ENCODE measurements around the gene ADRM1.
A peak's percentile ranks its signal among the peaks of the same experiment; 100 is the strongest.

ADRM1 gene

GRCh38 chr20:62297449-62298227, 5.2 kb upstream of the ADRM1 start:
- DNase-seq (ENCODE audit: insufficient read length, low spot score) = no peak
- no peak for FAIRE-seq
- TF ChIP-seq, protein P1, sequence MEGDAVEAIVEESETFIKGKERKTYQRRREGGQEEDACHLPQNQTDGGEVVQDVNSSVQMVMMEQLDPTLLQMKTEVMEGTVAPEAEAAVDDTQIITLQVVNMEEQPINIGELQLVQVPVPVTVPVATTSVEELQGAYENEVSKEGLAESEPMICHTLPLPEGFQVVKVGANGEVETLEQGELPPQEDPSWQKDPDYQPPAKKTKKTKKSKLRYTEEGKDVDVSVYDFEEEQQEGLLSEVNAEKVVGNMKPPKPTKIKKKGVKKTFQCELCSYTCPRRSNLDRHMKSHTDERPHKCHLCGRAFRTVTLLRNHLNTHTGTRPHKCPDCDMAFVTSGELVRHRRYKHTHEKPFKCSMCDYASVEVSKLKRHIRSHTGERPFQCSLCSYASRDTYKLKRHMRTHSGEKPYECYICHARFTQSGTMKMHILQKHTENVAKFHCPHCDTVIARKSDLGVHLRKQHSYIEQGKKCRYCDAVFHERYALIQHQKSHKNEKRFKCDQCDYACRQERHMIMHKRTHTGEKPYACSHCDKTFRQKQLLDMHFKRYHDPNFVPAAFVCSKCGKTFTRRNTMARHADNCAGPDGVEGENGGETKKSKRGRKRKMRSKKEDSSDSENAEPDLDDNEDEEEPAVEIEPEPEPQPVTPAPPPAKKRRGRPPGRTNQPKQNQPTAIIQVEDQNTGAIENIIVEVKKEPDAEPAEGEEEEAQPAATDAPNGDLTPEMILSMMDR (IDR thresholded peaks at IDR 0.05; ENCODE audit: insufficient read depth, missing control alignments) = no peak

DNA sequence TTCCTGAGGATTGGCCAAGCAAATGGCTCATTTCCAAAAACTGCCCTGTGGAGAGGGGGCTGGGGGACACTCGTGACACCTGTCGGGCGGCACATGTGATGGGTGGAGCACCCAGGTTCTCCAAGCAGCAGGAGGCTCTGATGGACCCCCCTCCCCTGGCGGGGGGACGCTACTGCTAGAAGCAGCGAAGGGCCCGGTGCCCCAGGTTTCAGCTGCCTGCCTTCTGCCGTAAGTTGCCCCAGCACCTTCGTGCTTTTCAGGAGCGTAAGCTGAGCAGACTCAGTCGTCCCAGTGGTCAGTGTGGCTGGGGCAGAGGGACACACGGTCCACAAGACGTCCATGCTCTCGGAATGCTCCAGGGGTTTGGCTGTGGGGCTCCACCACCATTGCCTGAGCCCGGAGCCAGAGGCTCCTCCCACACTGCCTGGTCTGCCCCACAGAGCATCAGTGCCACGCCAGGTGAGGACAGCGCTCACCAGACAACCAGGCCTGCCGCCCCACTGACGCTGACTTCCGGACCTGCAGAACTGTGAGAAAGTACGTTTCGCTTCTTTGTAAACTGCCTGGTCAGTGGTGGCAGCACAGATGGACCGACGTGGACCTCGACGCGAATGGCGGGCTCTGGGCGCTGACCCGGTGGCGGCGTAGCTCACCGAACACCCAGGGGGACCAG, 4.1 kb upstream of the ADRM1 start:
- FAIRE-seq (no peak), DNase-seq (ENCODE audit: insufficient read length, low spot score) (no peak)
- TF ChIP-seq, protein P1 (IDR thresholded peaks at IDR 0.05; ENCODE audit: insufficient read depth, missing control alignments) = no peak

- FAIRE-seq (no peak), DNase-seq (ENCODE audit: insufficient read length, low spot score) (no peak)
- TF ChIP-seq, protein P1 (IDR thresholded peaks at IDR 0.05; ENCODE audit: insufficient read depth, missing control alignments) = no peak
These were observed 3.0 kb upstream of the ADRM1 start for GRCh38 chr20:62299666-62300236.

DNA sequence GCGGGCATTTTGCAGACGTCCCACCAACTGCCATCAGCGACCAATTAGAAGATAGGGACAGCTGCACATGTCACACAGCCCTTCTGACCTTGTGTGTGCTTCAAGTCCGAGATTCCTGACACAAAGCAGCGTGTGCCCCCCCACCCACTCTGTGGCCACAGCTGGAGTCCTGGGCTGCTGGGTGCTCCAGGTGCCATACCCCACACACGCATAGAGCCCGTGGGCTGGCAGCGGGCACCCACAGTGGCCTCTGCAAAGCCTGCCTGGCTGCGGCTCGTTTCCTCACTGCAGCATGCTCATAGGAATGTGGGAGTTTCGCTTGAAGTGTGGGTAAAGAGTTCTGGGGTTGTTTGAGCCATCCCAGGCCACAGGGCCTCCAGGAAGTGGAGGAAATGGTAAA, 2.5 kb upstream of the ADRM1 start:
- no peak for DNase-seq (ENCODE audit: insufficient read length, low spot score)
- FAIRE-seq = no peak
- TF ChIP-seq, protein P1 (IDR thresholded peaks at IDR 0.05; ENCODE audit: insufficient read depth, missing control alignments) = no peak

GRCh38 chr20:62301111-62301668, 1.6 kb upstream of the ADRM1 start:
- FAIRE-seq (no peak), DNase-seq (ENCODE audit: insufficient read length, low spot score) (no peak)
- TF ChIP-seq, protein P1 (IDR thresholded peaks at IDR 0.05; ENCODE audit: insufficient read depth, missing control alignments) = no peak

DNA sequence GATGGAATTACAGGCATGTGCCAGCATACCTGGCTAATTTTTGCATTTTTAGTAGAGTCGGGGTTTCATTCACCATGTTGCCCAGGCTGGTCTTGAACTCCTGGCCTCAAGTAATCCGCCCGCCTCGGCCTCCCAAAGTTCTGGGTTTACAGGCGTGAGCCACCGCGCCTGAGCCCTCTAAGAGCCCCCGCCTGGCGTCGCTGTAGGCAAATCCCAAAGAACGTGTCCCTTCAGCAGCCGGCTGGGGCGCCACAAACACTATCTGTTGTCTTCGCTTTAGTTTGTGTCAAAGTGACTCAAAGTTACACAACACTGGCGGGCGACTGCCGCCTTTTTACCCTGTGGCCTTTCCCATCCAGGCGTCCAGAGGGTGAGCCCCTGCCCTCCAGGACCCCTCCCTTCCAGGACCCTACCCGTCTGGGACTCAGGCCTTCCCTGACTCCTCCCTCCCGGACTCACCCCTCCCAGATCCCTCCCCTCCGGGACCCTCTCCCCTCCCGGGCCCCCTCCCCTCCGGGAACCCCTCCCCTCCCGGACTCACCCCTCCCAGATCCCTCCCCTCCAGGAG, 940 bp upstream of the ADRM1 start:
- peak; percentile 73 for DNase-seq (ENCODE audit: insufficient read length, low spot score)
- TF ChIP-seq, protein P1 (IDR thresholded peaks at IDR 0.05; ENCODE audit: insufficient read depth, missing control alignments) = peak; percentile 80
- FAIRE-seq = no peak

All from D721Med (cell line).